HS-5 (cell line): Measurements from ENCODE around the gene CIB4.

Source experiments
- DNase-seq: peaks from one replicate; pipeline ENCODE4 v3.0.0-alpha.2; 2012; ENCODE audit warnings: low read depth

The CIB4 gene

GRCh38 chr2:26550276-26551015 lies 90.7 kb downstream of the CIB4 start:
- DNase-seq, result no peak

- DNase-seq, result no peak
Observed at GRCh38 chr2:26542676-26543505, 98.3 kb downstream of the CIB4 start.

GRCh38 chr2:26542194-26542455 lies 99.0 kb downstream of the CIB4 start:
- no peak for DNase-seq

GRCh38 chr2:26541401-26542193 lies 99.6 kb downstream of the CIB4 start:
- no peak for DNase-seq

- no peak for DNase-seq
Observed at GRCh38 chr2:26540961-26541360, 100.2 kb downstream of the CIB4 start.

- DNase-seq, result no peak
Observed at GRCh38 chr2:26540306-26540705, 100.9 kb downstream of the CIB4 start.

- no peak for DNase-seq
Observed at GRCh38 chr2:26537826-26538475, 103.2 kb downstream of the CIB4 start.

GRCh38 chr2:26537069-26537825 lies 103.9 kb downstream of the CIB4 start:
- DNase-seq, result no peak

- no peak for DNase-seq
Observed at GRCh38 chr2:26536371-26537068, 104.6 kb downstream of the CIB4 start.

- no peak for DNase-seq
Observed at GRCh38 chr2:26535663-26536275, 105.4 kb downstream of the CIB4 start.

- DNase-seq, result no peak
Observed at GRCh38 chr2:26534865-26535662, 106.1 kb downstream of the CIB4 start.

- no peak for DNase-seq
Observed at GRCh38 chr2:26534098-26534864, 106.9 kb downstream of the CIB4 start.

GRCh38 chr2:26533661-26534060 lies 107.5 kb downstream of the CIB4 start:
- DNase-seq, result no peak

- DNase-seq, result no peak
Observed at GRCh38 chr2:26532301-26533250, 108.6 kb downstream of the CIB4 start.
